Activated CD4-positive, alpha-beta T cell treated with anti-CD3 and anti-CD28 coated beads for 48 hours (primary cell): ENCODE measurements around the gene TMTC2.

Experiments used
- DNase-seq: peaks from one replicate; pipeline ENCODE4 v3.0.0-alpha.2; 2020

TMTC2 gene

DNA sequence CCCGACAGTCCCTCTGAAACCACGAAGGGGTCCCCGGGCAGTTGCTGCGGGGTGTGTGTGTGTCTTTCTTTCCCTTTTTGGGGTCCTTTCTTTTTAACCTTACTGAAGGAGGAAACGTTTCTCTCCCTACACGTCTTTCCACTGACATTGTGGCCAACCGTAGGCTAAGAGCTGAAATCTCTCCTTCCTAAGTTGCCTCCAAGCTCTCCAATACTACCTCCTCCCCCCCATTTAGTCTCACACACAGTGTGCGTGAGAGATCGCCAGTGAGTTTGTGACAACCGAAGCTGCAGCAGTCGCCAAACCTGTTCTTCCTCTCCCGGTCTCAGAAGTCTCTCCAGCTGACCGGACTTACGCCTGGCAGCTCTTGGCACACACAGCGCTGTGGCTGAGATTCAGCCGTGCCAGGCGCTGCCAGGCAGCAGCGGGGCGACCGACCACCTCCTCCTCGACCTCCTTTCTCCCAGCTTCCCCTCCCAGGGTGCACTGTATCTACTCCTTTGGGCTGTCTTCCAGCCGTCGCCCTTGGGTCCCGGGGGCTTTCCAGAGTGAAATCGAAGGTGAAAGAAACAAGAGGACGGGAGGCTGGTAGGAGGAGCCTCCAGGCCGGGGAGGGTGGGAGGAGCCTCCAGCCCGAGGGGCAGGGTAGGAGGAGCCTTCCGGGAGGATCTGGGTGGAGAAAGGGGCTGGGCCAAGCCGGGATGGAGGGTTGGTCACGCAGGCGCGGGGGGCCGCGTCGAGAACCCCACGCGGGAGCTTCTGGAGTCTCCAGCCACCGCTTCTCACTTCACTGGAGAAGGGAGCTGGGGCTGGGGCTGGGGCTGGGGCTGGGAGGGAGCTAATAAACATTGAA lies at the start of gene TMTC2:
Gene TMTC2, plus strand, starts transcription at position 739 of the 853 bp plus-strand sequence.
- peak; percentile 94 for DNase-seq

DNA sequence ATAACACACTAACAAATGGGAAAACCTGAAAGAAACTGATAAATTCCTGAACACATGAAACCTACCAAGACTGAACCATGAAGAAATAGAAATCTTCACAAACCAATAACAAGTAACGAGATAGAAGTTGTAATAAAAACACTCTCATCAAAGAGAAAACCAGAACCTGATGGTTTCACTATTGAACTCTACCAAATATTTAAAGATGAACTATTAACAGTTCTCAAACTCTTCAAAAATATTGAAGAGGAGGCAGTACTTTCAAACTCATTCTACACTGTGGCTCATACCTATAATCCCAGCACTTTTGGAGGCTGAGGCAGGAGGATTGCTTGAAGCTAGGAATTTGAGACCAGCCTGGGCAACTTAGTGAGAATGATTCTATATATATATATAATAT lies 48.4 kb upstream of the TMTC2 start:
- no peak for DNase-seq

DNA sequence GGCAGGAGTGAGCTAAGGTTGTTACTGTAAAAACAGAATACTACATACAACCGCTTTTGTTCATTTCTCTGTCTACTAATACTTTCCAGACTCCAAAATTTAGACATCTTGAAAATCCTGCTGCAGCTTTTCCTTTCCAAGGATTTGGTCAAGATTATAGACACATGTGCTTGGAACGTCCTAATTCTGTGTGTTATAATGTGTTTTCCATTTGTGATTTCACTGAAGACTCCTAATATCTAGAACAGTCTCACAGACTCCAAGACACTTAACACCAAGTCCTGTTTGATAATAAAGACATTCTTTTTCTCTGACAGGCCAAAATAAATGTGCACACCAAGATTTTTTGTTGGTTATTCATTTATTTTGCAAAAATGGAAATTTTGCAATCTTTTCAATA lies 41.8 kb upstream of the TMTC2 start:
- no peak for DNase-seq

DNA sequence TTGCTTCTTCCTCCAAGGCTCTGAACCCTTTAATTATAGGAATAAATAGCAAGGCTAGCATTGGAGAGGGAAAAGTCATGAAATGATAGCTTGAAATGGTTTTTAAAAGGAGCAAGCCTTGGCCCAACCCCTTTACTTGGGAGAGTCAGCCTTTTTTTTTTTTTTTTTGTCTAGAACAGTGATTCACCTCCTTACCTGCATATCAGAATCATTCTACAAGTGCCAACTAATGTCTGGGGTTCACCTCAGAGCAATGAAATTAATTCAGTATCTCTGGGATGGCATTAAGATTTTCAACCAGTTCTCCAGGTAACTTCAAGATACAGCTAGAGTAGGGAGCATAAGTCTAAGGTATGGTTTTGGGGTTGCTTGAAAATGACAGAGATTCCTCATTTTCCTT lies 41.3 kb upstream of the TMTC2 start:
- DNase-seq = no peak

- no peak for DNase-seq
Observed at GRCh38 chr12:82647853-82648252, 38.9 kb upstream of the TMTC2 start.

DNA sequence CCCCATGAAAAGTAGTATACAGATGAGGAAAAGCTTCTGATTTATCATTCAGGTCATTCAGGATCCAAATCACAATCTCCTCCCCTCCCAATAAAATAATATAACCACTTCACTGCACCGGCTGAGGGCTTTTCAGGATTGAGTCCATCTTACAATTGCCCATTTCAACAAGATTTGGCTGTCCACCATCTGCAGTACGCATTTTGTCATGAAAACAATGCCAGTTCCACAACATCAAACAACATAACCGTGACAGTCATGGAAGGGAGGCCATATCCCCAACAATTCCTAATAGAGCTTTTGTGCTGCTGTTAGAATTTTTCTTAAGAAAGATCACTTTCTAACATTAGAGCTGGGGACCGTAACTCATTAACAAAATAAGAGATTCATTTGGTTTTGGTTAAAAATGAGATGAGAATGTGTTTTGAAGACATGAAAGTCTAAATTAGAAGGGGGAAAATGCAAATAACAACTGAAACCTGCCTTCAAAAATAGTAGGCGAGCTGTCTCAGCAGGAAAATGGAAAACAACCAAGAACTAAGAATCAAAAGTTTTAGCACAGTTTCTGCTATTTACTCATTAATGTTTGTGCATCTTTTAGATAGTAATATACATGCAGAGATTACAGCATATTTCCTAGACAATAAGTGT lies 38.3 kb upstream of the TMTC2 start:
- DNase-seq = no peak

GRCh38 chr12:82650627-82651337 lies 35.9 kb upstream of the TMTC2 start:
- no peak for DNase-seq

DNA sequence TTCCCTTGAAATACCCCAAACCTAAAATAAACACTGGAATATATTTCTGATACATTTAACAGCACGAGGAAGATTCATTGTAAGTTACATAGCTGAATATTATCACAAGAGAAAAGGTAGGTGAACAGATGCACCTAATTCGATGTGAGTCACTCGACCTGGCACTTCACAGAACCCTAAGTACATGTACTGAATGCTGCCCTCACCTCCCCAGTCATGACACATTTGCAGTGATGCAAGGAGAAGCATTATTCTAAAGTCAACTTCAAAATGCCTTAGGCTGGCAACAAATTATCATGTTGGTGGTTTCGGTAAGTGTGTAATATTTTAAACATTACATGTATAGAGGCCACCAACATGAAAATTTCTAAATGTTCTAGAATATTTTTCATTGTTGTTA lies 35.2 kb upstream of the TMTC2 start:
- DNase-seq = no peak

- DNase-seq = no peak
Observed at GRCh38 chr12:82652071-82652470, 34.6 kb upstream of the TMTC2 start.

DNA sequence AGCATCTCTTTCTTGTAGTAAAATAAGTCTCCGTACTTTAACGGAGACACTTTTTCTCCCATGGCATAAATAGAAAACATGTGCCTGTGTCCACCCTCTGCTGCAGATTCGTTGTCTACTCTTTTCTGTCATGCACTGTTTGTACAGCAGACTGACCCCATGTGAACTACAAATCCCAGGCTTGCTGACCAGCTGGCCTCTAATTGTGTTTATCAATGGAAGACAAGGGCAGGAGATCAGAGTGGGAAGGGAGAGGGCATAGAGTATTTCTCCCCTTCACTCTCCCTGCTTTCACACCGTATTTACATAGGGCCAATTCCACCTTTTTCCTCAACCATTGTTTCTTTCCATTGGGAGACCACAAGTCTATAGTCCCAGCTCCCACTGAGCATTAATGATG lies 31.0 kb upstream of the TMTC2 start:
- DNase-seq = no peak

- DNase-seq = no peak
Observed at GRCh38 chr12:82659343-82660207, 27.1 kb upstream of the TMTC2 start.

DNA sequence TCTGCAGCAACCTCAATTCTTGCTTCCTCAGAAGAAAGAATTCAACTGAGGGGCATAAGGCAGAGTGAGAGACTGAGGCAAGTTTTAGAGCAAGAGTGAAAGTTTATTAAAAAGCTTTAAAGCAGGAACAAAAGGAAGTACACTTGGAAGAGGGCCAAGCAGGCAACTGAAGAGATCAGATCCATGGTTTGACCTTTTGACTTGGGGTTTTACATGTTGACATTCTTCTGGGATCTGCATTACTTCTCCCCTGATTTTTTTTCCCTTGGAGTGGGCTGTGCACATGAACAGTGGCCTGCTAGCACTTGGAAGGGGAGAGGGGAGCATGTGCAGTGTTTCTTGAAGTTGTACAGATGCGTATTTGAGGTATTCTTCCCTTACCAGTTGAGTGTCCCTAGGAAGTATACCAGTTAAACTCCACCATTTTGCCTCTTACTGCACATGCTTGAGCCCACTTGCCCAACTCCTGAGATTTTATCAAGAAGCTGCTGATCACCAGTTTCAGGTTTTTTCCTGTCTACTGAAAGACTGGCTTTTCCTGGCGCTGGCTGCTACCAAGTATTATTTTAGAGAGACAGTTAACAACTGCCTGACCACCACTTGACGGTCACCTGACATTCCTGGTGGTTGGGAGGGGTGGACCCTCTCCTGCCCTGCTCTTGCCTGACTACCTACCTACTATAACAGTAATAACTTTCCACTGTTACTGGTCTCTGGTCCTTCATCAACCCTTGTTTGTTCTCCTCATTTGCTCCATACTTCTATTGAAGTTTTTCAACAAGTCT lies 26.0 kb upstream of the TMTC2 start:
- no peak for DNase-seq

- DNase-seq = no peak
Observed at GRCh38 chr12:82663893-82664292, 22.8 kb upstream of the TMTC2 start.

DNA sequence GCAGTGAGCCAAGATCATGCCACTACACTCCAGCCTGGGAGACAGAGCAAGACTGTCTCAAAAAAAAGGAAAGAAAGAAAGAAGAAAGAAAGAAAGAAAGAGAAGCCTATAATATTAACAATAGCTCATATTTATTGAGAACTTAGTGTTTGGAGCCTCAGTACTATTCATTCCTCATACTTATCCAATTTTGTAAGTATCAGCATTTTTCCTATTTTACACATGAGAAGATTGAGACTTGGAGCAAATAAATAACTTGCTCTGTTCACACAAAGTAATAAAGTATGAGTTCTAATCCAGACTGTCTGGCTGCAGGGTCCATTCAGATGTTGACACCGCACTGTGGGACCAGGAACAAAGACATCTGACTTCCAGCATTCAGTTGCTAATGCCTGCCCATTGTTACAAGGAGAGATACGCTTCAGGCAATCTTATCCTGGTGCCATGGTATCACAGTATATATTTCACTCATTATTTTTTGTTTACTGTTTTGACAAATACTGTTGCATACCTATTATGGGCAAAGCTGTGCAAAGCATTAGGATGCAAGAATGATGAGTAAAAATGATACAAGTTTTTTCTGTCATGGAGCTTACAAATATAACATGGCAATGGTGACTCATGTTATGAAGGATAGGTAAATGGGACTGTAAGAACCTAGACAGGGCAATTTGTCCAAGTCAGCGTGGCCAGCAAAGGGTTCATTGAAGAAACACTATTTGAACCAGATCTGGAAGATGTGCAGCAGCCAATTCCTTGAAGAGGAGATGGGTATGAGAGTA lies 21.4 kb upstream of the TMTC2 start:
- no peak for DNase-seq

GRCh38 chr12:82666830-82667229 lies 19.9 kb upstream of the TMTC2 start:
- no peak for DNase-seq

DNA sequence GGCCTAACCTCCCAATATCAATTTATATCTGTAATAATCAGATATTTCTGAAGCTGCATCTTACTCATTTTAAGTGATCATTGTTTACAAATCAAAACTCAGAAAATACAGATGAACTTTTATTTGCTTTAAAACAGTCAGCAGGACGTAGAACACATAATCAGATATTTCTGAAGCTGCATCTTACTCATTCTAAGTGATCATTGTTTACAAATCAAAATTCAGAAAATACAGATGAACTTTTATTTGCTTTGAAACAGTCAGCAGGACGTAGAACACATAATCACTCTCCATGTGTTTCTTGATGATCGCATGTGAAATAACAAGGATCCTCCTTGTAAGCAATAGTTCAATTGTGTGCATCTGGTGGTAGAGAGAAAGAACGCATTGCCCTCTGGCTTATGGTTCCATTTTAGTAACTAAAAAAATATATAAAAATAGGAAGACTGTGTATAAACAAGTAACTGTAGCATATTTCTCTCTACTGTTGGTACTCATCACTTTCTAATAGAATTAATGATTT lies 15.0 kb upstream of the TMTC2 start:
- no peak for DNase-seq

DNA sequence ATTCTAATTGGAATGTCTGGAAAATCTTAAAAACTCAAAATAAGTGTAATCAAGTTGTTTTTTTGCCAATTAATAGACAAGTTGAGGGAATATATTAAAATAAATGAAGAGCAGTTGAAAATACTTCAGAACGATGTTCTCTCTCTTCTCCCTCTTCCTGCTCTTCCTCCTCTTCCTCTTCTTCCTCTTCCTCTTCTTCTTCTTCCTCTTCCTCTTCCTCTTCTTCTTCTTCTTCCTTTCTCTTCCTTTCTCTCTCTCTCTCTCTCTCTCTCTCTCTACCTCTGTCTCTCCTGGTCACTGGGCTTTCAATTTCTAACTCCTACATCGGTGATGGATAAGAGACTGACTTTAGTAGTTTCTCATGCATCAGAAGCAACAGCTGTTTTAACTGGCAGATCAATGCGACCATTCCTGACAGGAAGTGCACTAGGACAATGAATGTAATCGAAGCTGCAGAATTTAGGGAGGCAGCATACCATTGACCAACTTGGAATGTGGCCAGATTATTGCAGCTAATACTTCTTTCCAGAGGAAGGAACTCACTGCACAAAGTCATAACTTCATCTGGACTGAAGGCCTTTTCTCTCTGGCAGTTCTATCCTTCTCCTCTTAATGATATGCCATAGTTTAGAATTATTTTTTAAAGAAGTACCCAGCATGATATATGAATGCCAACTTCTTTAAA lies 13.8 kb upstream of the TMTC2 start:
- DNase-seq = no peak

GRCh38 chr12:82673698-82674097 lies 13.0 kb upstream of the TMTC2 start:
- DNase-seq = no peak

GRCh38 chr12:82675246-82675645 lies 11.5 kb upstream of the TMTC2 start:
- no peak for DNase-seq

DNA sequence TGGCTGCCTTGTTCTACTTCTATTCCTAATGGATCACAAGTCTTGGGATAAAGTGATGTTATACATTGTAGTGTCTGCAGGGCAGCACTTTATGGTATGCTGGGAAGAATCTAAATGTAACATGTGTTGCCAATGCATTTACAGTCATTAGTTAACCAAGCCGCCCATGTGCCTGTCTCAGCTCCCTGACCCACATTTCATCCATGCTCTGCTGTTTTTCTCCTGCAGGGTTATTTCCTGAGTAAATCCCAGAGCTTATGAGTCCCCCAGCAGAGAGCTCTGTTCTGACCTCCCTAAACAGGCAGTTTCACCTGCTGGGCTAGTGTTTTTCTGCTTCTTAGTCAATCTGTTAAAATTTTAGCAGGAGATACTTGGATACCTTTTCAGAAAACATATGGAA lies 4.4 kb upstream of the TMTC2 start:
- no peak for DNase-seq
